HUES6 (cell line): Measurements from ENCODE around the gene NEXN.
A peak's percentile ranks its signal among the peaks of the same experiment; 100 is the strongest.

ENCODE experiments used
- H3K27ac ChIP-seq: 2 replicates; pipeline ENCODE4 v1.7.0; 2013; ENCODE audit warnings: low read depth, mild to moderate bottlenecking, low read length, inconsistent platforms
- H3K27me3 ChIP-seq: 2 replicates; pipeline ENCODE4 v1.6.1; 2013; ENCODE audit warnings: low read length; ENCODE audit not compliant: control insufficient read depth, insufficient read depth
- H3K36me3 ChIP-seq: 2 replicates; pipeline ENCODE4 v1.6.1; 2013; ENCODE audit warnings: low read length; ENCODE audit not compliant: control insufficient read depth, insufficient read depth
- H3K4me1 ChIP-seq: 2 replicates; pipeline ENCODE4 v1.6.1; 2013; ENCODE audit warnings: low read length; ENCODE audit not compliant: control insufficient read depth, insufficient read depth
- H3K4me3 ChIP-seq: 2 replicates; pipeline ENCODE4 v1.5.1; 2013; ENCODE audit warnings: low read depth, low read length
- H3K9ac ChIP-seq: one replicate; pipeline ENCODE4 v1.6.1; 2013; ENCODE audit warnings: mild to moderate bottlenecking, low read length
- H3K9me3 ChIP-seq: 2 replicates; pipeline ENCODE4 v1.6.1; 2013; ENCODE audit warnings: low read depth, low read length; ENCODE audit not compliant: control insufficient read depth, insufficient read depth

NEXN gene

DNA sequence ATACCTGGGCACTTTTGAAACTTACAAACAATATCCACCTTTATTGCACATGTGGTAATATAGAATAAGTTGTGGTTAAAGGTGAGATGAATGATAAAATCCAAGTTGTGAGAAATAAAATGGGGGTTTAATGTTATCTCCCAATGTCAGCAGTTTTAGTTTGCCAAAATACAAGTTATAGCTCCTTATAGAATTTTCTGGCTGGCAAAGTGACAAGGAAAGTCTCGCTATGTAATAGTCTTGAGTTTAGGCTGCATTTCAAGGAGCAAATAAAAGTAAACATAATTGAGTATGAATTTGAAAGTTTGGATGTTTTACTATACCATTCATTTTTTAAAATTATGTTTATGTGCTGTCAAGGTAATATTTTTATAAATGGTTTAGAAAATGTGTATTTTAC, 15.0 kb upstream of the NEXN start:
- peaks cover 1% of the 10 kb centered on the region; the same call in 1 of the 2 replicates for H3K36me3 ChIP-seq
- H3K27me3 ChIP-seq: no peaks in the 10 kb centered on the region
- no peak overlapping the region for H3K9ac ChIP-seq

DNA sequence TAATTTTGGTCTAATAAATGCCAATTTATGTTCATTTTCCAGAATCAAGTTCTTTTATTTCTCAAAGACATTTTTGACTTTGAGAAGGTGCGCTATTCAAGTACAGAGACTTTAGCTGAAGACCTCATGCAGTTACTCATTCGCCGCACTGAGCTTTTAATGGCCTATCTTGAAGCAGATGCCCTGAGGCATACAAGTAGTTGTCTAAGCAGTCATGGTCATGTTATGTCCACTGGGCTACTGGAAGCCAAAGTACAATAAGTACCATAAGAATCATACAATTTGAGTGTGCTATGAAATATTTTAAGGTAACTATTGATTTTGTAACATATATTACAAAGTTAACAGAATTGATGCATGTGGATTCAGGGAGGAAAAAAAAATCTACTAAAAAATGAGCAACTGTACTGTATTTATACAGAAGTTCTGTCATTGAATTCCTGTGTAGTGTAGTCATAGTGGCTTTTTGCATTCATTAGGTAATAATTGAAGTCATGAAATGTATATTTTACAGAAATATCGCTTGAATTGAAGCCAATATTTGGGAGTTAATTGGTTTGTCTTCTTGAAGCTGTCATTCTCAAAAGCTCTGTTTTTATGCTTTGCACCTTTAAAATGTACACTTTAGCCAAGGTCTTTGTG, 13.5 kb upstream of the NEXN start:
- H3K9me3 ChIP-seq: no peaks in the 10 kb centered on the region
- H3K9ac ChIP-seq: no peak overlapping the region
- H3K36me3 ChIP-seq: no peaks in the 10 kb centered on the region
- no peaks in the 10 kb centered on the region for H3K27me3 ChIP-seq
- no peaks in the 10 kb centered on the region for H3K4me1 ChIP-seq
- H3K27ac ChIP-seq: no peak overlapping the region
- no peak overlapping the region for H3K4me3 ChIP-seq

More for the DNA sequence above, 15.0 kb upstream of the NEXN start:
- Histone ChIP-seq H3K9me3 (no peaks in the 10 kb centered on the region), H3K4me3 (no peak overlapping the region), H3K4me1 (0 out of 2 replicates have a peak, but pooled peaks cover 1% of the 10 kb centered on the region), H3K27ac (no peak overlapping the region)

DNA sequence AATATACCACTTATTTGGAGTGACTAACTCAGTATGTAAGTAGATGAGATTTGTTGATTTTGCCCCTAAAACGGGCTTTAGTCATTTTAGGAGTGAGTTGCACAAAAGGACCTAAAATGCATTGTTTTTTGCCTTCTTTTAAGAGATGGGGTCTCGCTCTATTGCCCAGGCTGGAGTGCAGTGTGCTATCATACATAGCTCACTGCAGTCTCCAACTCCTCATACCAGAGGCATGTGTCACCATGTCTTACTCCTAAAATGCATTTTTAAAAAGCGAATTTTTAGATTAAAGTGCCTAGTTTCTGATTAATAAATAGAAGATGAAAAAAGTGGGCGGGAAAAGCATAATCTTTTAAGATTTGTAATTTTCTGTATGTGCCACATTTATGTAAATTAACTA, 11.5 kb upstream of the NEXN start:
- Histone ChIP-seq H3K9ac (no peak overlapping the region), H3K4me1 (no peaks in the 10 kb centered on the region), H3K36me3 (no peaks in the 10 kb centered on the region), H3K27ac (no peak overlapping the region), H3K4me3 (no peak overlapping the region), H3K27me3 (no peaks in the 10 kb centered on the region), H3K9me3 (no peaks in the 10 kb centered on the region)

DNA sequence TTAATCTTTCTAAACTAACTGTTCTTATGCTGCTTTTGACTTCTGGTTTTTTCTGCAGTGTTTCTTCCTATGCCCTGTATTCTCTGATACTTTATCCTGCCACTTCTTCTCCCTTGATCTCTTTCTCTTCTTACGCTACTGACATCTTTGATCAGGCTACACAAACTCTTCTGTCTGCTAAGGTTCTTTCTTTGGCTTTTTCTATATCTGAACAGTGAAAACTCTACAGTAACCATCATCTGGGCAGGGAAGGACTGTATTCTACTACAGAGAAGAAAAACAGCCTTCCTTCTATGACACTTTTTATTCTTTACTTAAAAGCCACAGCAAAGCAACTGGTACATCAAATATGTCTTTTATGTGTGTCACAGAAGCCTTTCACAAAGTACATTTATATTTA, 7.4 kb upstream of the NEXN start:
- Histone ChIP-seq H3K36me3 (no peaks in the 10 kb centered on the region), H3K4me1 (no peaks in the 10 kb centered on the region), H3K4me3 (no peak overlapping the region), H3K9me3 (no peaks in the 10 kb centered on the region), H3K27ac (no peak overlapping the region), H3K27me3 (no peaks in the 10 kb centered on the region), H3K9ac (no peak overlapping the region)

DNA sequence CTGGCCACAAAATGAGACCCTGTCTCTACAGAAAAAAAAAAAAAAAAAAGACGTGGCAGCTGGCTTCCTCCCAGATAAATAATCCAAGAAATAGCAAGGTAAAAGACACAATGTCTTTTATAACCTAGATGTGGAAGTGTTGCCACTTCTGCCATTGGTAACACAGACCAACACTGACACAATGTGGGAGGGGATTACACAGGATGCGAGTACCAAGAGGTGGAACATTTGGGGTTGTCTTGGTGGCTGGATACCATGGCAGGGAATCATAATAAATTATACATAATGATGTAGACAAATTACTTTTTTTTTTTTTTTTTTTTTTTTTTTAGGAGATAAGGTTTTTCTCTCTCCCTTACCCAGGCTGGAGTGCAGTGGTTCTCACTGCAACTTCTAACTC, 6.0 kb upstream of the NEXN start:
- Histone ChIP-seq H3K27ac (no peak overlapping the region), H3K4me3 (no peak overlapping the region), H3K36me3 (no peaks in the 10 kb centered on the region), H3K27me3 (no peaks in the 10 kb centered on the region), H3K9ac (no peak overlapping the region), H3K9me3 (no peaks in the 10 kb centered on the region), H3K4me1 (no peaks in the 10 kb centered on the region)

DNA sequence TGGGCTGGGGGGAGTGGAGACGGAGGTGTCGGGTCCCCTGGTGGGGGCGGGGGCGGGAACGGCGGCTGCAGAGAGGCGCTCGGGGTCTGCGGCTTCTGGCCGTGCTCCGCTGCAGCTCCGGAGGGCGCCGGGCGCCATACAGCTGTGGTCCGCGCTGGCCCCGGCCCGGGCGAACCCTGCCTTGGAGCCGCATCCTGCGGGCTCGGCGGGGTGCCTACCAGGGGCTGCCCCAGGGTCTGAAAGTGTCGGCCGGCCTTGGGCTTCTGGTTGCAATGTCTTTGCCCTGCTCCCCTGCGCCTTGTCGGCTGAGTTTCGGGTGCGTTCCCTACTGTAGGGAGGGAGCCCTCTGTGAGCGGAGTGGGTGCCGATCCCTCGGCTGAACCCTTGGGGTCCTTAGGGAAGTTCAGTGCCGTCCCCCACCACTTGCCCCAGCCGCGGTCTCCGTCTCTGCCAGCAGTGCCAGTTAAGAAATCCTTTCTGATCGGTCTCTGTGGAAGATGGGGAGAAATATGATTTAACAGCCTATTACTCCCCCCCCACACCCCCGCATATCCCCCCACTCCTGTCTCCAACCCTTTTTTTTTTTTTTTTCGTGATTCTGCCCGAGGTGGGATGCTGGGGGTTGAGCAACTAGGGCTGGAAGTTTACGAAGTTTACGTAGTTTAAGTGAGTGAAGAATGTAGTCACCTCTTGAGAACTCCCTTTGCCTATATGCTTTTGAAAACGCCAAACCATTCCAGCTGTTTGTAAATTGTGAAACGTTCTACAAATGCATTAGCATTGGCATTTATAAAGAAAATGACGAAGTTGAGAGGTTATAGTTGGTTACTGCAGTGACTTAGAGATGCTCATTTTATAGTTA, 588 bp downstream of the NEXN start:
- Histone ChIP-seq H3K9ac (peak overlapping the region; percentile 90), H3K4me3 (peak overlapping the region; percentile 94), H3K27ac (peak overlapping the region; percentile 56), H3K27me3 (no peaks in the 10 kb centered on the region), H3K9me3 (no peaks in the 10 kb centered on the region), H3K36me3 (no peaks in the 10 kb centered on the region), H3K4me1 (peaks cover 9% of the 10 kb centered on the region; the same call in 1 of the 2 replicates)

DNA sequence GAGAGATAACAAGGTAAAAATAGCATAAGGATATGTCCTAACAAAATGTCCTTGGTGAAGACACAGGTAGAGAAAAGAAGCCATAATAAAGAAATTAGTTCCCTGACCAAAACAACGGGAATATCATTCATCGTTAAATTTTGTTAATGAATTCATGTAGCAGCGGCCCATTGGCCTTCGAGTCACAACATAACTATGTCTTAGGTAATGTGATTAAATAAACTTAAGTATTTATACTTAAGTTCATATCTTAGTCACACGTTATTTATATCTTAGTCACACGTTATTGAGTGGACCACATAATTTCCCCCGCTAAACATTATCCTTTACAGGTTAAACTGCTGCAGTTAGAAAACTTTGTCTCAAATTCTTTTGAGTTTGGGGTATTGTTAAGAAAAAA, 1.2 kb downstream of the NEXN start:
- Histone ChIP-seq H3K27me3 (no peaks in the 10 kb centered on the region), H3K36me3 (no peaks in the 10 kb centered on the region), H3K4me1 (peaks cover 9% of the 10 kb centered on the region; the same call in 1 of the 2 replicates), H3K9me3 (no peaks in the 10 kb centered on the region), H3K9ac (peak overlapping the region; percentile 7), H3K4me3 (peak overlapping the region; percentile 94), H3K27ac (no peak overlapping the region)

DNA sequence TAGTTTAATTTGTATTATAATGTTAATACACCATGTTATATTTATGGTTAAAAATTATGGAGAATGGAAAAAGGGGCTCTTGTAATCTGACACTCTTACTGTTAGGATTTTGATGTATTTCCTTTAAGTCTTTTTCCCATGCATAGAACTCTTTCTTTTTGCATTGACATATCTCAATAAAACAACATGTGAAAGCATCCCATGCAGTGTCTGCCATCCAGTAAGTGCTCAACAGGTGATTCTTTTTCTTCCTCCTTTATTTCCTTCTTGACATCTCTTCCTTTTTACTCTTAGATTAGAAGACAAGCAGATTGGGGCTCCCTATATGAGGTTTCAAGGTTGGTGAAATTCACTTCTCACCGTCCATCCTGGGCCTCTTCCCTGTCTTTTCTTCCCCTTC, 2.8 kb downstream of the NEXN start:
- Histone ChIP-seq H3K27ac (no peak overlapping the region), H3K4me3 (no peak overlapping the region), H3K4me1 (peaks cover 9% of the 10 kb centered on the region; the same call in 1 of the 2 replicates), H3K9me3 (no peaks in the 10 kb centered on the region), H3K9ac (no peak overlapping the region), H3K27me3 (no peaks in the 10 kb centered on the region), H3K36me3 (no peaks in the 10 kb centered on the region)

DNA sequence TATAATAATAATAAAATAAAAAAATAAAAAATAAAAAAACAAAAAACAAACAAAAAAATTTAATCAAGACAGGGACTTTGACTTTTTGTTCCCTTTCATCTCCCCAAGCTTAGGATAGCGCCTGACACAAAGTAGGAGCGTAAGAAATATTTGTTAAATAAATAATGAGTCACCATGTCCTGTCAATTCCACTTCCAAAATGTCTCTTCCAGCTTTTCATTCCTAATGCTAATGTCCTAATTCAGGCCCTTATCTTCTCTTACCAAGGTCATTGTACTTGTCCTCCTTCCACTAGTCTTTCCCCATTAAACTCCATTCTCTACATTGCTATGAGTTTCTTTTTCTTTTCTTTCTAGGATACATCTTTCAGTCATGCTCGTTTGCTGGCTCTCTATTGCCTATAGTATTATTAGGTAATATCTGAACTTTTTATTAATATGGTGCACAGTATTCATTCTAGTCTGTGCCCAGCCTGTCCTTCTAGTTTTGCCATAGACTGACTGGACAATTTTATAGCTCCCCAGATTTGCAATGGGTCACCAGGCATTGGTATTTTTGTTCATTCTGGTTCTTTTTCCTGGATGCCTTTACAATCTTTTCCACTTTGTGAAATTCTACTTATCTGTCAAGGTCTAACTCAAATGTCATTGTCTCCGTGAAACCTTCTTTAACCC, 11.4 kb downstream of the NEXN start:
- H3K9ac ChIP-seq: no peak overlapping the region
- H3K4me1 ChIP-seq: no peaks in the 10 kb centered on the region
- H3K27ac ChIP-seq: no peak overlapping the region
- no peaks in the 10 kb centered on the region for H3K36me3 ChIP-seq
- H3K27me3 ChIP-seq: no peaks in the 10 kb centered on the region
- no peak overlapping the region for H3K4me3 ChIP-seq
- H3K9me3 ChIP-seq: no peaks in the 10 kb centered on the region

DNA sequence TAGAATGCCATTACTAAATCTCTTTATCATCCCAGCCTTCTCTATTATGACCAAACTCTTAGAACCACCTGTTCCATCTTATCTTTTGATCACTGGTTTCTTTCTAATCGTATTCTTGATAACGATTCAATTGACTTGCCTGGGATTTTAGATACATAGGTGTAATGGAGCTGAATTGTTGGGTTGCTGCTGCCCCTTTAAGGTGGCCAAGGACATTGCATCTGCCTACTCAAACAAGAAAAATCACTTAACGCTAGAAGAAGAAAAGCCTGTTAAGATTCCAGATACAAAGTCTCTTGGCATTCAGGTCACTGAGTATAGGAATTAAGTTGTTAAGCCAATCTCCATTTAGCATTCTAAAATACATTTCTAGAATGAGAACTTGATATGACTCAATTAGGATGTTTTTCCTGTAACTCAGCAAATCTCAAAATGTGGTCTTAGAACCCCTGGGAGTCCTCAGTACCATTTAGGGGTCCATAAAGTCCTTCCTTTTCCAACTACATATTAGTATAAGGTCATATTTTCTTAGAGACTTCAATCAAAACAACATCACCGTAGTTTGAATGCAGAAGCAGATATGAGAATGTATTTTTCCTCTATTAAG, 12.4 kb downstream of the NEXN start:
- H3K9ac ChIP-seq: no peak overlapping the region
- no peak overlapping the region for H3K27ac ChIP-seq
- H3K9me3 ChIP-seq: no peaks in the 10 kb centered on the region
- H3K27me3 ChIP-seq: no peaks in the 10 kb centered on the region
- H3K36me3 ChIP-seq: no peaks in the 10 kb centered on the region
- H3K4me1 ChIP-seq: no peaks in the 10 kb centered on the region
- H3K4me3 ChIP-seq: no peak overlapping the region
